RWPE2 (cell line): ENCODE measurements around the gene MOB3A.
A peak's percentile ranks its signal among the peaks of the same experiment; 100 is the strongest.
"Not testable (repeated sequence)": the region's sequence is repeated elsewhere in the genome, so short reads cannot be mapped to it uniquely, and the experiment has no call there.

ENCODE experiments used
- ATAC-seq: fragments of 200-7000 bp; cut with Tn5 transposase; 3 replicates; pipeline ENCODE4 v1.9.1; 2021; ENCODE audit warnings: low read depth
- DNase-seq: peaks from one replicate; pipeline ENCODE4 v3.0.0-alpha.2; 2020; ENCODE audit warnings: low spot score
- H3K27ac ChIP-seq: fragments of 450-650 bp; 2 replicates; pipeline ENCODE4 v1.5.1; 2017; ENCODE audit warnings: mild to moderate bottlenecking; ENCODE audit not compliant: poor library complexity, severe bottlenecking
- H3K27me3 ChIP-seq: fragments of 250-450 bp; sonication (Bioruptor Pico); 2 replicates; pipeline ENCODE4 v1.5.1; 2021; ENCODE audit warnings: mild to moderate bottlenecking, moderate library complexity; ENCODE audit not compliant: insufficient read depth, poor library complexity, severe bottlenecking
- H3K36me3 ChIP-seq: fragments of 250-450 bp; sonication (Bioruptor Pico); 2 replicates; pipeline ENCODE4 v1.5.1; 2020; ENCODE audit warnings: low read depth, mild to moderate bottlenecking, moderate library complexity
- H3K4me1 ChIP-seq: fragments of 250-450 bp; sonication (Bioruptor Pico); 2 replicates; pipeline ENCODE4 v1.5.1; 2021; ENCODE audit warnings: mild to moderate bottlenecking, moderate library complexity; ENCODE audit not compliant: insufficient read depth, poor library complexity, severe bottlenecking
- H3K4me3 ChIP-seq: fragments of 250-450 bp; sonication (Bioruptor Pico); 2 replicates; pipeline ENCODE4 v1.5.1; 2021; ENCODE audit warnings: mild to moderate bottlenecking, moderate library complexity; ENCODE audit not compliant: severe bottlenecking
- H3K9me3 ChIP-seq: fragments of 250-450 bp; sonication (Bioruptor Pico); 2 replicates; pipeline ENCODE4 v1.5.1; 2021; ENCODE audit warnings: mild to moderate bottlenecking, moderate library complexity; ENCODE audit not compliant: severe bottlenecking
- CTCF ChIP-seq: fragments of 450-650 bp; IDR thresholded peaks from one replicate; pipeline ENCODE4 v1.5.1; 2017; ENCODE audit warnings: mild to moderate bottlenecking, moderate library complexity; ENCODE audit not compliant: poor library complexity, severe bottlenecking

The MOB3A gene

DNA sequence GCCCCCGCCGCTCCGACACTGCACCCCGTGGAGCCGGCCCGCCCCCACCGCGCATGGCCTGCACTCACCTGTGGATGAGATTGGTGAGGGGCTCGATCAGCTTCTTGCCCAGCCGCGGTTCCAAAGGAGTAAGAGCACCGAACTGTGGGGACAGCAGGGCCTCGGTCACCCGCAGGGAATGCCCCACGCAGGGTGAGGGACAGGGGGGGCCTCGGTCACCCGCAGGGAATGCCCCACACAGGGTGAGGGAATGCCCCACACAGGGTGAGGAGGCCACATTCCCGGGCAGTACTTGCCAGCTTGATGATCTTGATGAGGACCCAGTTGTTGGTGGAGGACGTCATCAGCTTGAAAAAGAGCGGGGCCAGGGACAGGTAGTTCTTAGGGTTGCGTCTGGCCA, 32.9 kb upstream of the MOB3A start:
- Histone ChIP-seq H3K27me3 (no peaks in the 10 kb centered on the region), H3K4me3 (no peak overlapping the region), H3K27ac (no peak overlapping the region), H3K4me1 (no peaks in the 10 kb centered on the region), H3K36me3 (peaks cover 77% of the 10 kb centered on the region), H3K9me3 (no peaks in the 10 kb centered on the region)
- ATAC-seq (no peak), DNase-seq (peak; percentile 45)
- no peak for TF ChIP-seq CTCF

DNA sequence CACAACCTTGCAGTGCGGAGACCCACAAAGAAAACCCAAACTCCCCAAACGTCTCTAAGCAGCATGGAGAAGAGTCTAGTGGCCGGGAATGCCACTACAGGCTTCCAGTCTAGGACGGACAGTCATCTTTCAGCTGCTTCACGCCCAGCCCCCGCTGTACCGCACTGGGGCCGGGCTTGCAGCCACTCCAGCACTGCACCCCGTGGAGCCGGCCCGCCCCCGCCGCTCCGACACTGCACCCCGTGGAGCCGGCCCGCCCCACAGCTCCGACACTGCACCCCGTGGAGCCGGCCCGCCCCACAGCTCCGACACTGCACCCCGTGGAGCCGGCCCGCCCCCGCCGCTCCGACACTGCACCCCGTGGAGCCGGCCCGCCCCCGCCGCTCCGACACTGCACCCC, 32.1 kb upstream of the MOB3A start:
- not testable (repeated sequence) for DNase-seq, ATAC-seq, H3K9me3 ChIP-seq, H3K4me3 ChIP-seq, H3K27me3 ChIP-seq, H3K27ac ChIP-seq, H3K4me1 ChIP-seq
- peaks cover 77% of the 10 kb centered on the region for H3K36me3 ChIP-seq

DNA sequence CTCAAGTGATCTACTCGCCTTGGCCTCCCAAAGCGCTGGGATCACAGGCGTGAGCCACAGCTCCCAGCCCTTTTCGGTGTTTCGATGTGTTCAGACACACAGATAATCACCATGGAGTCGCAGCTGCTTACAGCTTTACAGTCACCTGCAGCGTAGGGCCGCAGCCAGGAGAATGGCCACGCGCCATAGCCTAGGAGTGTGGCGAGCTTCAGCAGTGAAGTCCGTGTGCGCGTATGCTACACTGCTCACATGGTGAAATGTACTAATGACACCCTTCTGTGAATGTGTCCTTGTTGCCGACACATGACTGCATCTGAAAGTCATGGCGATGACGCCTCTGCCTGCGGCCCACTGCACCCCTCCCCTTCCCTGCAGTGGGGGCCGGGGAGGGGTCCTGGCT, 31.6 kb upstream of the MOB3A start:
- no peak for ATAC-seq

GRCh38 chr19:2126879-2127518, 30.9 kb upstream of the MOB3A start:
- no peak for DNase-seq

More for the DNA sequence above, 31.6 kb upstream of the MOB3A start:
- Histone ChIP-seq H3K4me1 (no peaks in the 10 kb centered on the region), H3K9me3 (no peaks in the 10 kb centered on the region), H3K27me3 (no peaks in the 10 kb centered on the region), H3K4me3 (no peak overlapping the region), H3K27ac (no peak overlapping the region), H3K36me3 (peaks cover 77% of the 10 kb centered on the region)
- no peak for TF ChIP-seq CTCF
- DNase-seq, result no peak

DNA sequence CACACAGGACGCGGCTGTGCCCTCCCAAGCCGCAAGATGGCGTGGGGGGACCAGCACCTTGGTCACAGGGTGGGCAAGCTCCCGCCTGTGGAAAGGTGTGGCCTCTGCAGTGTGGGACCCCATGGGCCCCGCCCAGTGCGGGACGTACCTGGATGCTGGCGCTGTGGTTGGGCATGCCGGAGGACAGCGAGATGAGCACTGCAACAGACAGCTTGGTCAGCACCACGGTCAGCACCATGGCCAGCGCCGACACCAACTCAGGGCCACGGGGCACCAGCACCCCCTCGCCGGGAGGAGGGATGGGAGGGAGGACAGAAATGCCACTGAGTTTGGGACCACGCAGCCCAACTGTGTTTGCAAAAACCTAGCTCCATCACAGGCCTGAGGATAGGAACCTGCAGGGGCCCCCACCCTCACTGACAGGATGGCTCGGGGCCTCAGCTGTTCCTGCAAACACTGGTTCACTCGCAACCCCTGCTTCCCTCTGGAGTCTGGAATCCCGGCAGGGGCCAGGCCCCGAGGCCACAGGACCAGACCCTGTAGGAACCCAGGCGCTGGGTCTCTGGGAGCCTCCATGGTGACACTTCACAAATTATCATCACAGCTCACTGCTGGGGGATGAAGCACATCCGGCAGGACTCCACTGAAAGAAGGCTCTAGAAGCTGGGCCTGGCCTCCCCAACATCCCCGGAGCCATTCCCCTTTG, 27.7 kb upstream of the MOB3A start:
- no peaks in the 10 kb centered on the region for H3K27me3 ChIP-seq
- no peak for ATAC-seq
- no peaks in the 10 kb centered on the region for H3K9me3 ChIP-seq
- no peaks in the 10 kb centered on the region for H3K4me1 ChIP-seq
- no peak for DNase-seq
- no peak overlapping the region for H3K4me3 ChIP-seq
- peaks cover 72% of the 10 kb centered on the region for H3K36me3 ChIP-seq
- H3K27ac ChIP-seq, result no peak overlapping the region
- no peak for TF ChIP-seq CTCF

More at GRCh38 chr19:2126879-2127518, 30.9 kb upstream of the MOB3A start:
- ATAC-seq, result no peak
- H3K27ac ChIP-seq, result no peak overlapping the region
- peaks cover 77% of the 10 kb centered on the region for H3K36me3 ChIP-seq
- no peak overlapping the region for H3K4me3 ChIP-seq
- no peaks in the 10 kb centered on the region for H3K9me3 ChIP-seq
- TF ChIP-seq CTCF, result no peak
- H3K4me1 ChIP-seq, result no peaks in the 10 kb centered on the region
- no peaks in the 10 kb centered on the region for H3K27me3 ChIP-seq
